NCI-H446 (cell line): ENCODE measurements around the gene ZNF468.
A peak's percentile ranks its signal among the peaks of the same experiment; 100 is the strongest.
"Not testable (repeated sequence)": the region's sequence is repeated elsewhere in the genome, so short reads cannot be mapped to it uniquely, and the experiment has no call there.

Source experiments
- DNase-seq, 2 experiments: peaks; one replicate each; lab custom pipeline; 2025; lab: John Stamatoyannopoulos, UW

ZNF468 gene

DNA sequence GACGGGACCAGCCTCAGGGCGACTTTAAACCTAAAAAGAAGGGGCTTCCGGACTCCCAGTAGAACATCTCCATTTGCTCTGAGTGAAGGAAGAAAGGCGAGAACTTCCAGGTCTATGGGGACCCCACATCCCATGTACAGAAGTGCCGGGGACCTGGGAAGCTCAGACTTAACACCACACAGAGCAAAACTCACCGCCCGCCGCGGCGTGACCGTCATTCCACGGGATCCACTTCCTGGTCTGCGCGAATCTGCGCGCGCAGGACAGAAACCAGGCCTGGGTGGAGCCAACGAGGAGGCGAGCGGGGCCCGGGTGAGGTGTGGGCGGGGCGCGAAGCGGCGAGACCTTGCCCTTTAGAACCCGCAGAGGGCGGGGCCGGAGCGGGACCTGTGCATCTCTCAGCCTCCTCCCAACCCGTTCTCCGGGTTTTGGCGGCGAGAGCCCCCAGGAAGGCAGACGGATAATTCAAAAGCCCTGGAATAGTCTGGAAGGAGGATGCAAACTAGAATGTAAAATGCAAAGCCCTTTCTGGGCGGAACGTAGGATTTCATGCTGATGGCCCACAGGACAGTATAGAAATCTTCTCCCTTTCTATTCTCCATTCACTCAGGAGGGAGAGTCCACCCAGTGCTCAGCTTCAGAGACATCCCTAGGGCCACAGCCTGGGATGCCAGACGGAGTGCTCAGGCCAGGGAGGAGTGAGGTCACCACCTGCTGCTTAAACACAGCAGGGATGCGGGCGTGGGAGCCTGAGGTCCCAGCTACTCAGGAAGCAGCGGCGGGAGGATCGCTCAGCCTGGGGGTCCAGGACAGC is at the start of gene ZNF468:
ZNF468 (minus strand) TSS at position 242 of the 814 bp plus-strand sequence. CDS start 3,347 bp downstream, outside the sequence.
- DNase-seq: peak in 1 of 2 experiments; percentile 1

GRCh38 chr19:52904052-52904780 is 46.8 kb upstream of the ZNF468 start:
- not testable (repeated sequence) for DNase-seq

GRCh38 chr19:52901842-52902241 is 44.4 kb upstream of the ZNF468 start:
- DNase-seq: no peak

GRCh38 chr19:52898596-52898995 is 41.2 kb upstream of the ZNF468 start:
- DNase-seq: not testable (repeated sequence)

- no peak for DNase-seq
These were observed 40.7 kb upstream of the ZNF468 start for GRCh38 chr19:52898101-52898500.

DNA sequence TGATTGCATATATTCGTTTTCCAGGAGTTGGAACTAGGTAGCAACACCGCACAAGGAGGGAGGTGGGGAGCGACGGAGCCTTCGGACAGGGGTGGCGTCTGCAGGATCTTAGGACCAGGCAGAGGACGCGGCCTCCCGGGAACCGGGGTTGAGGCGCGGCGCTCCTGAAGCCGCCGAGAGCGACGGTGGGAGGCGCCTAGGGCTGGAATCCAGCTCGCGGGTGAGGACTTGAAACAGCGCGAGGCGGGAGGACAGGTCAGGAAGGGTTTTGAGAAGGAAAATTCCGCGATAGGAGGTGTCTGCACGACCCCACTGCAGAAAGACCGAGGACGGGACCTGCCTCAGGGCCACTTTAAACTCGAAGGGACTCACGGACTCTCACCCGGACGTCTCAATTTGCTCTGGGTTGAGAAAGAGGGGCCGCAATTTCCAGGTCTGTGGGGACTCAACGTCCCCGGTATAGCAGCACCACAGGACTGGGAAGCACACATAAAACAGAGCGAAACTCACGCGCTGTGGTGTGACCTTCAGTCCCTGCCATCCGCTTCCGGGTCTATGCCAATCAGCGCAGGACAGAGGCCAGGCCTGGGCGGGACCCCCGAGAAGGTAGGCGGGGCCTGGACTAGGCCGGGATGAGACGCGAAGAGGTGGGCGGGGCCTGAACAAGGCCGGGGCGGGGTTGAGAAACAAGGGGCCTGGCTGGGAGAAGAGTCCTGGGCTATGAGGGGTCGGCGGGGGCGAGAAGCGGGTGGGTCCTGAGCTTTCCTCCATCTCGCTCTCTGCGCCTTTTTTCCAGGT is 39.9 kb upstream of the ZNF468 start, which contains the start of gene ZNF320:
ZNF320 (minus strand) TSS at position 498 of the 798 bp plus-strand sequence. CDS start 7,380 bp downstream, outside the sequence.
- DNase-seq: no peak

DNA sequence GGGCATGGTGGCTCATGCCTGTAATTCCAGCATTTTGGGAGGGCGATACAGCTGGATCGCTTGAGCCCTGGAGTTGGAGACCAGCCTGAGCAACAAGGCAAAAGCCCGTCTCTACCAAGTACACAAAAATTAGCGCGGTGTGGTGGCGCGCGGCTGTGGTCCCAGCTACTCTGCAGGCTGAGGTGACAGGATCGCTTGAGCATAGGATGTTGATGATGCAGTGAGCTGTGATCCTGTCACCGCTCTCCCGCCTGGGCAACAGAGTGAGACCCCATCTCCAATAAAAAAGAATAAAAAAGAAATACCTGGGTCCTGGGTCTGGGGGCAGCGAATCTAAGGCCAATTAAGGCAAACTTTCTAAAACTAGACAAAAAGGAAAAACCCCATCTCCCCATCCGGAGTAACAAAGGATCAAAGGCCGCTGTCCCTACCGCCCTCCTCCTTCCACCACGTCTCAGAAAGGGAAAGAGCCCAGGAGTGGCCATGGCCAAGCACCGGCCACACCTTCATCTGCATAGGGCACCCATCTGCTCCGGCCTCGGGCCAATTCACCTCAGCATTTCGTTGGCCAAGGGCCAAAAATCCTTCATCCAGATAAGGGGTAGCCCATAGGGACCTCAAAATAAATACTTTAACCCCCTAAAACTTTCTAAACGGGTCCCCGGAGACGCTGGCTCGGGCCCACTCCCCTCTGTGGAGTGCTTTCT is 39.2 kb upstream of the ZNF468 start:
- DNase-seq: no peak

- DNase-seq: no peak
These were observed 33.9 kb upstream of the ZNF468 start for GRCh38 chr19:52891336-52891735.

- DNase-seq: no peak
These were observed 32.5 kb upstream of the ZNF468 start for GRCh38 chr19:52889931-52890330.

GRCh38 chr19:52889076-52889475 is 31.7 kb upstream of the ZNF468 start:
- DNase-seq: no peak

- DNase-seq: no peak
These were observed 23.5 kb upstream of the ZNF468 start for GRCh38 chr19:52880895-52881389.

DNA sequence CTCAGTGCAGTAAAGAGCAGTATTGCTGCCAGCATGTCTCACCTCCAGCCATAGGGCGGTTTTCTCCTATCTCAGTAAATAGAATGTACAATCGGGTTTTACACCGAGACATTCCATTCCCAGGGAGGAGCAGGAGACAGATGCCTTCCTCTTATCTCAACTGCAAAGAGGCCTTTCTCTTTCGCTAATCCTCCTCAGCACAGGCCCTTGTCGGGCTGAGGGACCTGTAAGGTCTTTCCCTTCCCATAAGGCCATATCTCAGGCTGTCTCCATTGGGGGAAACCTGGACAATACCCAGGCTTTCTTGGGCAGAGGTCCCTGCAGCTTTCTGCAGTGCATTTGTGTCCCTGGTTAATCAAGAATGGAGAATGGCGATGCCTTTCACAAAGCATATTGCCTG is 15.6 kb upstream of the ZNF468 start:
- DNase-seq: not testable (repeated sequence)

GRCh38 chr19:52871466-52871865 is 14.0 kb upstream of the ZNF468 start:
- no peak for DNase-seq

- DNase-seq: not testable (repeated sequence)
These were observed 10.6 kb upstream of the ZNF468 start for GRCh38 chr19:52868031-52868430.

GRCh38 chr19:52856540-52857377 is 660 bp downstream of the ZNF468 start:
- DNase-seq: not testable (repeated sequence)

GRCh38 chr19:52847352-52847751 is 10.1 kb downstream of the ZNF468 start:
- not testable (repeated sequence) for DNase-seq

GRCh38 chr19:52840825-52841465 is 16.5 kb downstream of the ZNF468 start:
- not testable (repeated sequence) for DNase-seq

DNA sequence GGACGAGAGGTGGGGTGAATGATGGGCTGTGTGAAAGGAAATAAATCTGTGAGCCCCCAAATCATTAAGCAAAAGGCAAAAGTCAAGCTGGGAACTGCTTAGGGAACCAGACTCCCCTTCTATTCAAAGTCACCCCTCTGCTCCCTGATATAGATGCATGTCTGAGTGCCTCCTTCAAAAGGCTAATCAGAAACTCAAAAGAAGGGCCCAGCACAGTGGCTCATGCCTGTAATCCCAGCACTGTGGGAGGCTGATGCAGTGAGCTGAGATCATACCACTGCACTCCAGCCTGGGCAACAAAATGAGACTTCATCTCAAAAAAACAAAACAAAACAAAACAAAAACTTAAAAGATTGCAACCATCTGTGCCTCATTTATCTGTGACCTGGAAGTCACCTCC is 23.1 kb downstream of the ZNF468 start:
- not testable (repeated sequence) for DNase-seq

GRCh38 chr19:52833541-52833940 is 23.9 kb downstream of the ZNF468 start:
- not testable (repeated sequence) for DNase-seq

- DNase-seq: not testable (repeated sequence)
These were observed 27.6 kb downstream of the ZNF468 start for GRCh38 chr19:52829866-52830265.
